ENCODE measurements around the gene PPP1R37. TPM values are rescaled to one million over a fixed set of nuclear protein-coding genes. Genes with fewer than 3 reads are reported as not detected.

The PPP1R37 gene
- total RNA-seq, 2 donors from 2014 or later, result 19.4 to 21.4 TPM

Other genes starting within 250 kb of the PPP1R37 start
- 10 to 100 TPM; 54.0 to 94.1 TPM for gene NECTIN2, start 246.9 kb upstream of the PPP1R37 start, total RNA-seq
- gene TOMM40, start 201.9 kb upstream of the PPP1R37 start, total RNA-seq, result 10 to 100 TPM; 43.0 to 63.1 TPM
- 10 to 100 TPM; 43.5 to 67.4 TPM for gene APOE, start 187.4 kb upstream of the PPP1R37 start, total RNA-seq
- gene APOC1, start 178.6 kb upstream of the PPP1R37 start, total RNA-seq, result 1 to 10 TPM; 2.7 to 4.6 TPM
- gene APOC4, start 150.9 kb upstream of the PPP1R37 start, total RNA-seq, result not detected
- not detected for gene APOC2, start 147.1 kb upstream of the PPP1R37 start, total RNA-seq
- 100 to 1,000 TPM in 1 of 2 donors, 10 to 100 TPM in 1; 90.7 to 107 TPM for gene CLPTM1, start 137.8 kb upstream of the PPP1R37 start, total RNA-seq
- gene RELB, start 91.7 kb upstream of the PPP1R37 start, total RNA-seq, result 10 to 100 TPM in 1 of 2 donors, 1 to 10 TPM in 1; 4.4 to 10.7 TPM
- 10 to 100 TPM; 34.0 to 47.7 TPM for gene CLASRP, start 54.1 kb upstream of the PPP1R37 start, total RNA-seq
- gene ZNF296, start 16.7 kb upstream of the PPP1R37 start, total RNA-seq, result under 1 TPM; 0.44 to 0.73 TPM
- 10 to 100 TPM; 13.9 to 14.1 TPM for gene GEMIN7, start 13.9 kb upstream of the PPP1R37 start, total RNA-seq
- gene NKPD1, start 67.8 kb downstream of the PPP1R37 start, total RNA-seq, result under 1 TPM in 1 of 2 donors, not detected in 1; 0.05 TPM
- 10 to 100 TPM; 13.6 to 14.3 TPM for gene TRAPPC6A, start 85.1 kb downstream of the PPP1R37 start, total RNA-seq
- 1 to 10 TPM; 6.1 to 7.0 TPM for gene BLOC1S3, start 85.6 kb downstream of the PPP1R37 start, total RNA-seq
- 1 to 10 TPM; 1.9 to 2.6 TPM for gene EXOC3L2, start 152.2 kb downstream of the PPP1R37 start, total RNA-seq
- gene MARK4, start 158.1 kb downstream of the PPP1R37 start, total RNA-seq, result 10 to 100 TPM; 30.2 to 38.8 TPM
- 1,000 to 10,000 TPM; 3,072 to 3,213 TPM for gene CKM, start 229.7 kb downstream of the PPP1R37 start, total RNA-seq
- under 1 TPM; 0.21 to 0.24 TPM for gene KLC3, start 247.6 kb downstream of the PPP1R37 start, total RNA-seq